Urinary bladder (tissue), 4 donors: ENCODE data around the gene FAM200B. TPM values are rescaled to one million over a fixed set of nuclear protein-coding genes. Genes with fewer than 3 reads are reported as not detected.

ENCODE experiments used
- DNase-seq: peaks from one replicate; pipeline ENCODE4 v3.0.0-alpha.2; 2015; ENCODE audit errors: extremely low spot score
- H3K27ac ChIP-seq: one replicate; pipeline ENCODE4 v1.5.1; 2013; ENCODE audit warnings: low read depth, mild to moderate bottlenecking, moderate library complexity
- H3K36me3 ChIP-seq: one replicate; pipeline ENCODE4 v1.6.1; 2013; ENCODE audit warnings: mild to moderate bottlenecking, moderate library complexity; ENCODE audit not compliant: insufficient read depth
- H3K4me1 ChIP-seq: one replicate; pipeline ENCODE4 v1.6.1; 2013; ENCODE audit warnings: mild to moderate bottlenecking, moderate library complexity; ENCODE audit not compliant: insufficient read depth
- H3K4me3 ChIP-seq: one replicate; pipeline ENCODE4 v1.5.1; 2013; ENCODE audit warnings: low read depth, low read length
- WGBS: extraction: QIAGEN DNeasy Blood & Tissue Kit; methylation state at CpG from one replicate; pipeline ENCODE4 v1.1.7; 2013; 5-methylcytosine and 5-hydroxymethylcytosine counted together
- polyA plus RNA-seq: library from polyadenylated mRNA; stranded (reverse); fragments of 200-250 nt; gene quantifications from one replicate; pipeline ENCODE4 v1.2.3, GENCODE V29; 2013
- total RNA-seq: library from RNA; depleted of rRNA; stranded (reverse); fragments of >200 nt; gene quantifications from one replicate; pipeline ENCODE4 v1.2.3, GENCODE V29; 2014
- donor health status: healthy with polysubstance abuse.
- donor health status: healthy.

FAM200B gene
- total and polyA plus RNA-seq, 2 donors = 42.8 to 58.4 TPM

GRCh38 chr4:15675356-15675755 lies 6.3 kb upstream of the FAM200B start:
- H3K4me1 ChIP-seq = no peaks in the 10 kb centered on the region
- no peak overlapping the region for H3K27ac ChIP-seq
- no peak for DNase-seq
- 94% methylated on average over 3 of the region's 3 CpGs for WGBS
- H3K4me3 ChIP-seq = no peak overlapping the region
- H3K36me3 ChIP-seq = no peaks in the 10 kb centered on the region

- H3K27ac ChIP-seq = no peak overlapping the region
- H3K36me3 ChIP-seq = no peaks in the 10 kb centered on the region
- H3K4me1 ChIP-seq = no peaks in the 10 kb centered on the region
- no peak for DNase-seq
- WGBS = 87% methylated on average over 1 of the region's 1 CpG
- no peak overlapping the region for H3K4me3 ChIP-seq
These were observed 5.6 kb upstream of the FAM200B start for GRCh38 chr4:15676039-15676438.

GRCh38 chr4:15676899-15677298 lies 4.7 kb upstream of the FAM200B start:
- 87% methylated on average over 6 of the region's 6 CpGs for WGBS

GRCh38 chr4:15677507-15677988 lies 4.1 kb upstream of the FAM200B start:
- 88% methylated on average over 2 of the region's 2 CpGs for WGBS
- Histone ChIP-seq H3K36me3 (no peaks in the 10 kb centered on the region), H3K4me1 (no peaks in the 10 kb centered on the region), H3K27ac (no peak overlapping the region), H3K4me3 (no peak overlapping the region)
- no peak for DNase-seq

More at GRCh38 chr4:15676899-15677298, 4.7 kb upstream of the FAM200B start:
- no peak overlapping the region for H3K4me3 ChIP-seq
- H3K27ac ChIP-seq = no peak overlapping the region
- H3K4me1 ChIP-seq = no peaks in the 10 kb centered on the region
- no peaks in the 10 kb centered on the region for H3K36me3 ChIP-seq
- DNase-seq = no peak

GRCh38 chr4:15681067-15681371 lies 608 bp upstream of the FAM200B start:
- H3K36me3 ChIP-seq = no peaks in the 10 kb centered on the region
- H3K4me1 ChIP-seq = peaks cover 4% of the 10 kb centered on the region
- H3K4me3 ChIP-seq = peak overlapping the region; percentile 79
- under 1% methylated on average over 14 of the region's 14 CpGs for WGBS
- no peak overlapping the region for H3K27ac ChIP-seq
- DNase-seq = no peak

GRCh38 chr4:15682242-15683142 lies 865 bp downstream of the FAM200B start:
- H3K27ac ChIP-seq = peak overlapping the region; percentile 87
- 31% methylated on average over 6 of the region's 6 CpGs for WGBS
- H3K36me3 ChIP-seq = no peaks in the 10 kb centered on the region
- H3K4me1 ChIP-seq = peaks cover 4% of the 10 kb centered on the region
- H3K4me3 ChIP-seq = peak overlapping the region; percentile 79
- DNase-seq = no peak

- H3K36me3 ChIP-seq = no peaks in the 10 kb centered on the region
- no peak for DNase-seq
- no peak overlapping the region for H3K27ac ChIP-seq
- no peak overlapping the region for H3K4me3 ChIP-seq
- H3K4me1 ChIP-seq = peaks cover 4% of the 10 kb centered on the region
- 81% methylated on average over 2 of the region's 2 CpGs for WGBS
These were observed 1.5 kb downstream of the FAM200B start for GRCh38 chr4:15683143-15683495.

- no peak for DNase-seq
- no peak overlapping the region for H3K4me3 ChIP-seq
- H3K27ac ChIP-seq = no peak overlapping the region
- WGBS = 70% methylated on average over 1 of the region's 1 CpG
- peaks cover 4% of the 10 kb centered on the region for H3K4me1 ChIP-seq
- H3K36me3 ChIP-seq = no peaks in the 10 kb centered on the region
These were observed 2.9 kb downstream of the FAM200B start for GRCh38 chr4:15684498-15684897.

- no peak overlapping the region for H3K27ac ChIP-seq
- 65% methylated on average over 5 of the region's 5 CpGs for WGBS
- H3K4me3 ChIP-seq = no peak overlapping the region
- no peaks in the 10 kb centered on the region for H3K36me3 ChIP-seq
- no peak for DNase-seq
- peaks cover 4% of the 10 kb centered on the region for H3K4me1 ChIP-seq
These were observed 6.4 kb downstream of the FAM200B start for GRCh38 chr4:15688051-15688450.

- H3K27ac ChIP-seq = no peak overlapping the region
- no peak for DNase-seq
- WGBS = 87% methylated on average over 2 of the region's 2 CpGs
These were observed 7.9 kb downstream of the FAM200B start for GRCh38 chr4:15689540-15689939.

GRCh38 chr4:15690020-15690809 lies 8.6 kb downstream of the FAM200B start:
- H3K4me3 ChIP-seq = no peak overlapping the region
- H3K36me3 ChIP-seq = no peaks in the 10 kb centered on the region
- WGBS = 36% methylated on average over 7 of the region's 7 CpGs
- peaks cover under 1% of the 10 kb centered on the region for H3K4me1 ChIP-seq
- peak; percentile 42 for DNase-seq
- no peak overlapping the region for H3K27ac ChIP-seq

More at GRCh38 chr4:15689540-15689939, 7.9 kb downstream of the FAM200B start:
- Histone ChIP-seq H3K4me3 (no peak overlapping the region), H3K4me1 (peaks cover 2% of the 10 kb centered on the region), H3K36me3 (no peaks in the 10 kb centered on the region)

- Histone ChIP-seq H3K36me3 (no peaks in the 10 kb centered on the region), H3K4me1 (no peaks in the 10 kb centered on the region), H3K4me3 (no peak overlapping the region), H3K27ac (peak overlapping the region; percentile 6)
- 45% methylated on average over 3 of the region's 3 CpGs for WGBS
- no peak for DNase-seq
These were observed 9.9 kb downstream of the FAM200B start for GRCh38 chr4:15691346-15692135.

GRCh38 chr4:15692602-15693001 lies 11.0 kb downstream of the FAM200B start:
- no peak overlapping the region for H3K27ac ChIP-seq
- H3K36me3 ChIP-seq = no peaks in the 10 kb centered on the region
- 67% methylated on average over 2 of the region's 2 CpGs for WGBS
- H3K4me1 ChIP-seq = no peaks in the 10 kb centered on the region
- no peak overlapping the region for H3K4me3 ChIP-seq
- DNase-seq = no peak
